Endothelial cell (in vitro differentiated cells): ENCODE measurements around the gene USP8. TPM values are rescaled to one million over a fixed set of nuclear protein-coding genes. Genes with fewer than 3 reads are reported as not detected.
"Not testable (repeated sequence)": the region's sequence is repeated elsewhere in the genome, so short reads cannot be mapped to it uniquely, and the experiment has no call there.

Experiments used
- DNase-seq: peaks from one replicate; pipeline ENCODE4 v3.0.0; 2021; ENCODE audit warnings: low spot score
- H3K27ac Mint-ChIP-seq: one replicate; pipeline ENCODE4 v1.8.0; 2021; ENCODE audit warnings: mixed read lengths, inconsistent platforms; ENCODE audit not compliant: unreplicated experiment
- H3K27me3 Mint-ChIP-seq: one replicate; pipeline ENCODE4 v1.8.0; 2021; ENCODE audit warnings: mild to moderate bottlenecking, moderate library complexity, mixed read lengths, inconsistent platforms; ENCODE audit not compliant: unreplicated experiment
- H3K36me3 Mint-ChIP-seq: one replicate; pipeline ENCODE4 v1.8.0; 2021; ENCODE audit warnings: mild to moderate bottlenecking, low read depth, mixed read lengths, inconsistent platforms; ENCODE audit not compliant: unreplicated experiment
- H3K4me1 Mint-ChIP-seq: one replicate; pipeline ENCODE4 v1.8.0; 2021; ENCODE audit warnings: mild to moderate bottlenecking, mixed read lengths, inconsistent platforms; ENCODE audit not compliant: unreplicated experiment
- H3K4me3 Mint-ChIP-seq: one replicate; pipeline ENCODE4 v1.8.0; 2021; ENCODE audit warnings: mild to moderate bottlenecking, mixed read lengths, inconsistent platforms; ENCODE audit not compliant: unreplicated experiment
- H3K9me3 Mint-ChIP-seq: one replicate; pipeline ENCODE4 v1.8.0; 2021; ENCODE audit warnings: mixed read lengths, inconsistent platforms; ENCODE audit not compliant: unreplicated experiment
- total RNA-seq: library from RNA; stranded (reverse); fragmentation: NEBNext Ultra II Directional; extraction: Animal tissue kit (Norgen Biotek cat#: 25700); gene quantifications from one replicate; pipeline ENCODE4 v1.2.1, GENCODE V29; 2021; ENCODE audit not compliant: unreplicated experiment
- TF ChIP-seq, protein P1 (sequence below): fragments of 200-600 bp; sonication (generic); IDR thresholded peaks from one replicate; pipeline ENCODE4 v1.5.0; 2021; ENCODE audit warnings: antibody characterized with exemption; ENCODE audit not compliant: unreplicated experiment

Gene USP8
- total RNA-seq, 1 donor from 2014 or later: 50.4 TPM

DNA sequence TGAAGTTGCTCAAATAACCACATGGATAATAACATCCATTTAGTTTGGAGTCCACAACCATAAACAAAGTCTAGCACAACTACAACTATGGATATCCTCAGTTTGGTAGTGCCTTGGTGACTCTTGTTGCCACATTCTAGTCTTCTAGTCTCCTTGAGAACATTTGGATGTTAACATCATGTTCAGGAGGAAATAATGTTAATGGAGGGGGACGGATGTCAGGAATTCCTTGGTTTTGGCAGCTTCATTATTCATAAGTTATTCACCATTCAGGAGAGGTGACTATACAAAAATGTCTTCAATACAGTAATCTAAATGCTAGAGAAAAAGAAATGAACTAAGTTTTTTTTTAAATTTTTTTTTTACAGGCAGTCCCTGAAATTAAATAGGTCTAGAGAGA lies 42.8 kb upstream of the USP8 start:
- Mint-ChIP-seq H3K27me3 (no peaks in the 10 kb centered on the region), H3K4me1 (peaks cover 3% of the 10 kb centered on the region), H3K27ac (no peak overlapping the region), H3K4me3 (no peak overlapping the region), H3K9me3 (no peaks in the 10 kb centered on the region), H3K36me3 (no peaks in the 10 kb centered on the region)
- no peak for DNase-seq
- TF ChIP-seq, protein P1, sequence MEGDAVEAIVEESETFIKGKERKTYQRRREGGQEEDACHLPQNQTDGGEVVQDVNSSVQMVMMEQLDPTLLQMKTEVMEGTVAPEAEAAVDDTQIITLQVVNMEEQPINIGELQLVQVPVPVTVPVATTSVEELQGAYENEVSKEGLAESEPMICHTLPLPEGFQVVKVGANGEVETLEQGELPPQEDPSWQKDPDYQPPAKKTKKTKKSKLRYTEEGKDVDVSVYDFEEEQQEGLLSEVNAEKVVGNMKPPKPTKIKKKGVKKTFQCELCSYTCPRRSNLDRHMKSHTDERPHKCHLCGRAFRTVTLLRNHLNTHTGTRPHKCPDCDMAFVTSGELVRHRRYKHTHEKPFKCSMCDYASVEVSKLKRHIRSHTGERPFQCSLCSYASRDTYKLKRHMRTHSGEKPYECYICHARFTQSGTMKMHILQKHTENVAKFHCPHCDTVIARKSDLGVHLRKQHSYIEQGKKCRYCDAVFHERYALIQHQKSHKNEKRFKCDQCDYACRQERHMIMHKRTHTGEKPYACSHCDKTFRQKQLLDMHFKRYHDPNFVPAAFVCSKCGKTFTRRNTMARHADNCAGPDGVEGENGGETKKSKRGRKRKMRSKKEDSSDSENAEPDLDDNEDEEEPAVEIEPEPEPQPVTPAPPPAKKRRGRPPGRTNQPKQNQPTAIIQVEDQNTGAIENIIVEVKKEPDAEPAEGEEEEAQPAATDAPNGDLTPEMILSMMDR: no peak

DNA sequence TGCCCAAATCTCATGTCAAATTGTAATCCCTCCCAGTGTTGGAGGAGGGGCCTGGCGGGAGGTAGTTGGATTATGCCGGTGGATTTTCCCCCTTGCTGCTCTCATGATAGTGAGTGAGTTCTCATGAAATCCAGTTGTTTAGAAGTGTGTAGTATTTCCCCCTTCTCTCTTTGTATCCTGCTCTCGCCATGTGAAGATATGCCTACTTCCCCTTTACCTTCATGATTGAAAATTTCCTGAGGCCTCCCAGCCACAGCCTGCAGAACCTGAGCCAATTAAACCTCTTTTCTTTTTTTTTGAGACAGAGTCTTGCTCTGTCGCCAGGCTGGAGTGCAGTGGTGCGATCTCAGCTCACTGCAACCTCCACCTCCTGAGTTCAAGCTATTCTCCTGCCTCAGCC lies 41.8 kb upstream of the USP8 start:
- H3K9me3 Mint-ChIP-seq, DNase-seq, H3K27me3 Mint-ChIP-seq, H3K27ac Mint-ChIP-seq, H3K36me3 Mint-ChIP-seq, H3K4me3 Mint-ChIP-seq, H3K4me1 Mint-ChIP-seq: not testable (repeated sequence)

DNA sequence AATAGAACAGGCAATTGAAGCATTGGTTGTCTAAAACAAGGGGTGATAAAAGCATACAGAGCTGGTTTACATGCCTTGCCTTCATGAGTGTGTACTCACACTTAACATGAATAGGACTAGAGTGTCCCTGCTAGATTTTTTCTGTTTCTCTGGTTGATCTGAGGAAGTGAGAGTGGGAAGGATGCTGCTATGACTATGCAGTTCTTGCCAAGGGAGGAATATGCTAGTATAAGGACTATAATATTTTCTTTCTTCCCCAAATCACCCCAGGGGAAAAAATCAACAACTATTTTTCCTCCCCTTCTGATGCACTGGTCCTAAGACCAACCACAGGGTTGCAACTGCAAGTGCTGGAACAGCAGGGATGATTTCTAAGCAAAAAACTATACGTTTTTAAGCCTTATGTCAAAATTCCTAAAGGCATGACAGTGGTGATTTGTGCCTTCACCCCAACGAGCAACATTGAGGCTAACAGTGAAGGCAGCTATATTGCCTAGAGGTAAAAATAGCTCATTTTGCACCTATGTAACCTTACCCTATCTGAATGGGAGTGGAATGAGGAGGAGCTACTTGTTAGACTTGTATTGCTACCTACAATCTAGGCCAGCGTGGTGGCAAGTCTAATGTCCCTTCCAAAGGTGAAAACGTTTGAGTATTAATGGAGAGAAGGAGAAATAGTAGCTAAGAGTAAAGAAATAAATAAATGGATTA lies 33.5 kb upstream of the USP8 start:
- no peak for DNase-seq
- TF ChIP-seq, protein P1: no peak
- Mint-ChIP-seq H3K4me3 (no peak overlapping the region), H3K4me1 (no peaks in the 10 kb centered on the region), H3K9me3 (no peaks in the 10 kb centered on the region), H3K27me3 (no peaks in the 10 kb centered on the region), H3K36me3 (no peaks in the 10 kb centered on the region), H3K27ac (no peak overlapping the region)

DNA sequence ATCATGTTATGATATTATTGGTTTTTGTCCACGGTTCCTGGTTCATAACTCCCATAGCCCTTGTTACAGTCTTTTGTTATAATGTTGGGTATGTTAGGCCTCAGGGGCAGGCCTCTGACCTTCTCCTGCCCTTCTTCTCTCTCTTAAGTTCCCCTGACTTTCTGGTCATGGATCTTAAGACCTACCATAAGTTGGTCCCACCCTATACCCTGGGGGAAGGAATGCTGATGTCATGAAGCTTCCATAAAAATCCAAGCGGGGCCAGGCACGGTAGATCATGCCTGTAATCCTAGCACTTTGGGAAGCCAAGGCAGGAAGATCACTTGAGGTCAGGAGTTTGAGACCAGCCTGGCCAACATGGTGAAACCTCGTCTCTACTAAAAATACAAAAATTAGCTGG lies 32.6 kb upstream of the USP8 start:
- not testable (repeated sequence) for H3K4me3 Mint-ChIP-seq, DNase-seq, H3K9me3 Mint-ChIP-seq, H3K4me1 Mint-ChIP-seq, H3K27ac Mint-ChIP-seq, H3K27me3 Mint-ChIP-seq, H3K36me3 Mint-ChIP-seq

DNA sequence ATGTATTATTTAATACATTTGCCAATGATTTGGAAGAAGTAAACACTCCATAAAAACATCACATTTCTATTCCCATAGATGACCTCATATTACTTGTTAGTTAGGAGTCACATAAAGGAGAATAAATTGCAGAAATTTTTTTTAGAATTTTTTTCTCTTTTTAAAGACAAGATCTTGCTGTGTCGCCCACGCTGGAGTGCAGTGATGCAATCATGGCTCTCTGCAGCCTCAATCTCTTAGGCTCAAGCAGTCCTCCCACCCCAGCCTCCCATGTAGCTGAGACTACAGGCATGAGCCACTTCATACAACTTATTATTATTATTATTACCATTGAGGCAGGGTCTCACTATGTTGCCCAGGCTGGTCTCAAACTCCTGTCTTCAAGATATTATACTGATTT lies 12.3 kb upstream of the USP8 start:
- TF ChIP-seq, protein P1: no peak
- DNase-seq: no peak
- H3K27me3 Mint-ChIP-seq: no peaks in the 10 kb centered on the region
- no peak overlapping the region for H3K27ac Mint-ChIP-seq
- H3K4me1 Mint-ChIP-seq: no peaks in the 10 kb centered on the region
- H3K4me3 Mint-ChIP-seq: no peak overlapping the region
- no peaks in the 10 kb centered on the region for H3K9me3 Mint-ChIP-seq
- no peaks in the 10 kb centered on the region for H3K36me3 Mint-ChIP-seq

DNA sequence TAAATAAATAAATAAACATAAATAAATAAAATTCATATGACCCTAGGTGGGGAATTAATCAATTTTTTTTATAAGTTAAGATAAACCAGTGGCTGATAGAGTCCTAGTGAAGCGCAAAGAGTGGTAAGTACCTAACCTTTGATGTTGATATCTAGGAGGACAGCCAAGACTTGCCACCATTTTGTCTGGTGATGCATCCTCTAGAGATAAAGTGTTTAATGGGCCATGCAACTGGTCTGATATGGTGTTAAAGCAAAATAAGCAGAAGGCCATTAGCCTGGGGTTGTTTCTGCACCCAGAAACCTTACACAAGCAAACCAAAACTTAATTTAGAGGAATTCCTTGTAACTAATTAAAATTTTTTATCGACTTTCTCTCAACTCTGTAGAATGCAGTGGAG lies 9.6 kb upstream of the USP8 start:
- Mint-ChIP-seq H3K36me3 (no peaks in the 10 kb centered on the region), H3K27me3 (no peaks in the 10 kb centered on the region), H3K27ac (no peak overlapping the region), H3K4me3 (no peak overlapping the region), H3K9me3 (no peaks in the 10 kb centered on the region), H3K4me1 (no peaks in the 10 kb centered on the region)
- DNase-seq: no peak
- TF ChIP-seq, protein P1: no peak
